ENCODE measurements around the gene SIRT7.

GRCh38 chr17:81909966-81910839 is 7.8 kb downstream of the SIRT7 start:
- TF ChIP-seq, protein P1, sequence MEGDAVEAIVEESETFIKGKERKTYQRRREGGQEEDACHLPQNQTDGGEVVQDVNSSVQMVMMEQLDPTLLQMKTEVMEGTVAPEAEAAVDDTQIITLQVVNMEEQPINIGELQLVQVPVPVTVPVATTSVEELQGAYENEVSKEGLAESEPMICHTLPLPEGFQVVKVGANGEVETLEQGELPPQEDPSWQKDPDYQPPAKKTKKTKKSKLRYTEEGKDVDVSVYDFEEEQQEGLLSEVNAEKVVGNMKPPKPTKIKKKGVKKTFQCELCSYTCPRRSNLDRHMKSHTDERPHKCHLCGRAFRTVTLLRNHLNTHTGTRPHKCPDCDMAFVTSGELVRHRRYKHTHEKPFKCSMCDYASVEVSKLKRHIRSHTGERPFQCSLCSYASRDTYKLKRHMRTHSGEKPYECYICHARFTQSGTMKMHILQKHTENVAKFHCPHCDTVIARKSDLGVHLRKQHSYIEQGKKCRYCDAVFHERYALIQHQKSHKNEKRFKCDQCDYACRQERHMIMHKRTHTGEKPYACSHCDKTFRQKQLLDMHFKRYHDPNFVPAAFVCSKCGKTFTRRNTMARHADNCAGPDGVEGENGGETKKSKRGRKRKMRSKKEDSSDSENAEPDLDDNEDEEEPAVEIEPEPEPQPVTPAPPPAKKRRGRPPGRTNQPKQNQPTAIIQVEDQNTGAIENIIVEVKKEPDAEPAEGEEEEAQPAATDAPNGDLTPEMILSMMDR (IDR thresholded peaks at IDR 0.05; ENCODE audit: insufficient read depth, low read depth, low read length), result no peak
- no peak for TF ChIP-seq EZH2 (IDR thresholded peaks at IDR 0.05; ENCODE audit: insufficient read depth, low read length)
